Activated naive CD4-positive, alpha-beta T cell treated with anti-CD3 and anti-CD28 coated beads for 36 hours (primary cell): ENCODE measurements around the gene POU4F2. TPM values are rescaled to one million over a fixed set of nuclear protein-coding genes. Genes with fewer than 3 reads are reported as not detected.

Experiments used
- CTCF ChIA-PET: fragments of 350-600 bp; sonication (Branson Sonifier 250); formaldehyde crosslinking; loops from one replicate; lab custom pipeline; 2021; ENCODE audit warnings: antibody characterized with exemption; lab: Charles Lee
- DNase-seq: peaks from one replicate; pipeline ENCODE4 v3.0.0-alpha.2; 2020
- H3K27ac Mint-ChIP-seq: one replicate; pipeline ENCODE4 v1.8.0; 2021; ENCODE audit warnings: mild to moderate bottlenecking, mixed read lengths
- H3K27me3 Mint-ChIP-seq: one replicate; pipeline ENCODE4 v1.8.0; 2021; ENCODE audit warnings: low read depth, mixed read lengths
- H3K36me3 Mint-ChIP-seq: one replicate; pipeline ENCODE4 v1.8.0; 2021; ENCODE audit warnings: low read depth, mixed read lengths
- H3K4me1 Mint-ChIP-seq: one replicate; pipeline ENCODE4 v1.8.0; 2021; ENCODE audit warnings: low read depth, mixed read lengths
- H3K4me3 Mint-ChIP-seq: one replicate; pipeline ENCODE4 v1.8.0; 2021; ENCODE audit warnings: mild to moderate bottlenecking, moderate library complexity, mixed read lengths
- H3K9me3 Mint-ChIP-seq: one replicate; pipeline ENCODE4 v1.8.0; 2021; ENCODE audit warnings: mixed read lengths
- intact Hi-C: fragments of 100-400 bp; cut with micrococcal nuclease; formaldehyde crosslinking; loops from one replicate; pipeline ENCODE4 v1.15.1; 2023
- total RNA-seq, 2 experiments: library from RNA; stranded (reverse); gene quantifications; one replicate each; pipeline ENCODE4 v1.2.3, GENCODE V29; 2021

The POU4F2 gene
- total RNA-seq, 2 experiments from 2014 or later, result not detected

DNA sequence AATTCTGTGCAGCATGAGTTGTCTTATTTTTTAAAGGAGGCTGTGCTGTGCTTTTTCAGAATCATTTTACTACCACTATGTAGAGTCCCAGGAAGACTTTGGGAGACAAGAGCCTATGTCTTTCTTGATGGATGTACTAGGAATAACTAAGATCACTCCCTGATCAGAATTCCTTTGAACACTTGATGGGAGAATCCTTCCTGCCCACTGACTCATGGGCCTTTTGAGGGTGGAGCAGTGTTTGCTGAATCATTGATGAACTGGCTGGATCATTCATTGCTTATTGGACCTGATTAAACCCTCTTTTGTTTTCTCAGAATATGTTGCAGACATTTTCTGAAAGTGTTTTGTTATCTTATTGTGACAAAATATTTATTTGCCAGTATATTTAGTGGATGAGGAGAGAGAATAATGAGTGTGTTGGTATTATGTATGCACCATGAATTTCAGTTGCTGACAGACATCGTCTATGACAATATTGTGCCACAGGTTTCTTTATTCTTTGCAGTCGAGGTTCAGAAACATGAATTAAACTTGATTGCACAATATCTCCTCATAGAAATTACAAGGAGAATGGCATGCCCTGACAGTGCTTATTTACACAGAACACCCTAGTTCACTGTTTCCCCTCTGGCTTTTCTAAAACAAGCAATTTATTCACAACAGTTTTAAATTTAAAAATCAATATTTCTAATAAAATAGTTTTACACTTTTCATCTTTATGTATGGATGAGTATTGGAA, 36.3 kb downstream of the POU4F2 start:
- Mint-ChIP-seq H3K9me3 (no peaks in the 10 kb centered on the region), H3K4me1 (no peaks in the 10 kb centered on the region), H3K27ac (no peak overlapping the region), H3K27me3 (peaks cover 12% of the 10 kb centered on the region), H3K4me3 (no peak overlapping the region), H3K36me3 (no peaks in the 10 kb centered on the region)
- DNase-seq, result no peak
- CTCF ChIA-PET, result no interaction called here
- intact Hi-C loops, result no loop called here

Other genes starting within 250 kb of the POU4F2 start
- 10 to 100 TPM; 12.2 to 12.6 TPM for gene SLC10A7, start 117.0 kb upstream of the POU4F2 start, total RNA-seq